HEK293 (cell line): ENCODE measurements around the gene KRTAP19-2.

Source experiments
- CTCF ChIA-PET: fragments of 350-600 bp; formaldehyde crosslinking; extraction: SDS; loops from one replicate; lab custom pipeline; 2021; ENCODE audit warnings: antibody characterized with exemption; lab: Yijun Ruan, JAX
- POLR2A ChIA-PET: fragments of 300-600 bp; formaldehyde crosslinking; extraction: SDS; loops from one replicate; lab custom pipeline; 2020; ENCODE audit warnings: antibody characterized with exemption, inconsistent platforms; lab: Yijun Ruan, JAX
- H3K27ac ChIP-seq: fragments of 200-500 bp; sonication (Bioruptor generic); 2 replicates; pipeline ENCODE4 v1.5.1; 2014; ENCODE audit warnings: low read depth, low read length, control low read depth, inconsistent platforms; ENCODE audit errors: extremely low read depth
- H3K36me3 ChIP-seq, 2 experiments: fragments of 200-500 bp in 1 of 2; sonication (Bioruptor generic) in 1 of 2; 1 replicate in 1 of 2; 2 replicates in 1 of 2; pipeline ENCODE4 v1.5.1; 2014 to 2017; ENCODE audit warnings: inconsistent platforms in 2 of 2, low read length in 2 of 2; ENCODE audit not compliant: control insufficient read depth in 2 of 2, insufficient read depth in 1 of 2
- H3K4me1 ChIP-seq: fragments of 200-500 bp; sonication (Bioruptor generic); 2 replicates; pipeline ENCODE4 v1.5.1; 2014; ENCODE audit warnings: mild to moderate bottlenecking, low read length, inconsistent platforms; ENCODE audit not compliant: control insufficient read depth, insufficient read depth
- H3K4me3 ChIP-seq: 2 replicates; pipeline ENCODE4 v1.5.1; 2011; ENCODE audit warnings: low read depth, mild to moderate bottlenecking, control low read depth, low read length, moderate library complexity
- H3K9me3 ChIP-seq: fragments of 200-500 bp; sonication (Bioruptor generic); 2 replicates; pipeline ENCODE4 v1.5.1; 2014; ENCODE audit warnings: low read depth, low read length, inconsistent platforms; ENCODE audit not compliant: control insufficient read depth, insufficient read depth
- BCL11A ChIP-seq: fragments of 450-650 bp; formaldehyde crosslinking; IDR thresholded peaks from 2 replicates; pipeline ENCODE4 v1.5.1; 2016; ENCODE audit warnings: low read depth, missing biosample characterization, missing genetic modification characterization
- KLF10 ChIP-seq: fragments of 450-650 bp; IDR thresholded peaks from 2 replicates; pipeline ENCODE4 v1.5.1; 2018; ENCODE audit warnings: missing biosample characterization, mild to moderate bottlenecking, missing genetic modification characterization
- KLF7 ChIP-seq: fragments of 450-650 bp; formaldehyde crosslinking; IDR thresholded peaks from 2 replicates; pipeline ENCODE4 v1.5.1; 2016; ENCODE audit warnings: missing biosample characterization, missing genetic modification characterization, borderline replicate concordance
- KLF9 ChIP-seq: fragments of 450-650 bp; formaldehyde crosslinking; IDR thresholded peaks from 2 replicates; pipeline ENCODE4 v1.5.1; 2016; ENCODE audit warnings: missing biosample characterization, missing genetic modification characterization, low read depth
- MEIS1 ChIP-seq: sonication (generic); formaldehyde crosslinking; IDR thresholded peaks from 2 replicates; pipeline ENCODE4 v1.8.1; 2022; ENCODE audit warnings: missing genetic modification reagents, mild to moderate bottlenecking, borderline replicate concordance
- SETDB1 ChIP-seq: IDR thresholded peaks from one replicate; pipeline ENCODE4 v1.6.1; 2017; ENCODE audit warnings: mild to moderate bottlenecking, low read length, moderate library complexity, mixed read lengths; ENCODE audit not compliant: insufficient read length
- ZBTB48 ChIP-seq: fragments of 450-650 bp; formaldehyde crosslinking; IDR thresholded peaks from 2 replicates; pipeline ENCODE4 v1.5.1; 2016; ENCODE audit warnings: missing biosample characterization, missing genetic modification characterization
- ZNF138 ChIP-seq: fragments of 450-650 bp; formaldehyde crosslinking; IDR thresholded peaks from 2 replicates; pipeline ENCODE4 v1.5.1; 2016; ENCODE audit warnings: missing biosample characterization, missing genetic modification characterization, borderline replicate concordance
- ZNF24 ChIP-seq: fragments of 450-650 bp; formaldehyde crosslinking; IDR thresholded peaks from 2 replicates; pipeline ENCODE4 v1.5.1; 2016; ENCODE audit warnings: missing biosample characterization, missing genetic modification characterization
- ZNF324 ChIP-seq: fragments of 450-650 bp; formaldehyde crosslinking; IDR thresholded peaks from 2 replicates; pipeline ENCODE4 v1.5.1; 2016; ENCODE audit warnings: missing biosample characterization, missing genetic modification characterization
- ZNF341 ChIP-seq: fragments of 450-650 bp; formaldehyde crosslinking; IDR thresholded peaks from 2 replicates; pipeline ENCODE4; 2016; ENCODE audit warnings: low read depth, missing biosample characterization, missing genetic modification characterization
- ZNF391 ChIP-seq: fragments of 450-650 bp; formaldehyde crosslinking; IDR thresholded peaks from 2 replicates; pipeline ENCODE4 v1.5.1; 2016; ENCODE audit warnings: low read depth, missing biosample characterization, missing genetic modification characterization, borderline replicate concordance
- ZNF501 ChIP-seq: fragments of 450-650 bp; formaldehyde crosslinking; IDR thresholded peaks from 2 replicates; pipeline ENCODE4 v1.5.1; 2016; ENCODE audit warnings: missing biosample characterization, missing genetic modification characterization
- ZNF510 ChIP-seq: fragments of 450-650 bp; formaldehyde crosslinking; IDR thresholded peaks from 2 replicates; pipeline ENCODE4 v1.5.1; 2018; ENCODE audit warnings: mild to moderate bottlenecking, missing genetic modification characterization, missing biosample characterization; ENCODE audit not compliant: insufficient replicate concordance
- ZNF544 ChIP-seq: fragments of 450-650 bp; formaldehyde crosslinking; IDR thresholded peaks from 2 replicates; pipeline ENCODE4 v1.5.0; 2017; ENCODE audit warnings: missing biosample characterization, missing genetic modification characterization
- ZNF629 ChIP-seq: fragments of 450-650 bp; formaldehyde crosslinking; IDR thresholded peaks from 2 replicates; pipeline ENCODE4 v1.5.1; 2017; ENCODE audit warnings: missing biosample characterization, missing genetic modification characterization
- ZNF654 ChIP-seq: fragments of 450-650 bp; formaldehyde crosslinking; IDR thresholded peaks from 2 replicates; pipeline ENCODE4 v1.5.1; 2016; ENCODE audit warnings: low read depth, missing biosample characterization, missing genetic modification characterization
- ZXDB ChIP-seq: fragments of 450-650 bp; formaldehyde crosslinking; IDR thresholded peaks from 2 replicates; pipeline ENCODE4 v1.5.1; 2016; ENCODE audit warnings: missing biosample characterization, missing genetic modification characterization
- TF ChIP-seq, protein P1 (sequence below): fragments of 450-650 bp; formaldehyde crosslinking; IDR thresholded peaks from 2 replicates; pipeline ENCODE4; 2016; ENCODE audit warnings: missing biosample characterization, missing genetic modification characterization
- TF ChIP-seq, protein P2 (sequence below): fragments of 450-650 bp; formaldehyde crosslinking; IDR thresholded peaks from 2 replicates; pipeline ENCODE4 v1.5.1; 2016; ENCODE audit warnings: missing biosample characterization, missing genetic modification characterization, low read depth
- TF ChIP-seq, protein P3 (sequence below): fragments of 450-650 bp; formaldehyde crosslinking; IDR thresholded peaks from 2 replicates; pipeline ENCODE4 v1.5.1; 2016; ENCODE audit warnings: missing biosample characterization, missing genetic modification characterization

The KRTAP19-2 gene, protein sequence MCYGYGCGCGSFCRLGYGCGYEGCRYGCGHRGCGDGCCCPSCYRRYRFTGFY

DNA sequence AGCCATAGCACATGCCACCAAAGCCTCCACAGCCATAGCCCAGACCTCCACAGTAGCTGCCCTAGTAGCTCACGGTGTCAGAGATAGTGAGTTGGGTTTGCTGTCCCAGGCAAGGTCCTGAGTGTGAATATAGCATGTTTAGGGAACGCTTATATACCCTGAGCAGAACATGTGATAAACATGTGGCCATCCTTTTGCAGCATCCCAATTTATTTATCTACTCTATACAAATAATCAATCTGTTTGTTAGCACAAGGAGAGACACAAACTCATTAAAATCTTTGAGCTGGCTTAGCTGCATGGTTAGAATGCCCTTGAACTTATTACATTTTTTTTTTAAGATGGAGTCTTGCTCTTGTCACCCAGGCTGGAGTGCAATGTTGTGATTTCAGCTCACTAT is at the start of gene KRTAP19-2:
KRTAP19-2 (minus strand) TSS at position 101 of the 400 bp plus-strand sequence; CDS start at position 13, 88 bp downstream.
- ChIA-PET CTCF (no interaction called here), POLR2A (no interaction called here)
- H3K4me3 ChIP-seq: no peak within 1 kb of the TSS
- no peak within 1 kb of the TSS for H3K27ac ChIP-seq
- no peaks in the 10 kb centered on the region for H3K36me3 ChIP-seq
- H3K4me1 ChIP-seq: no peaks in the 10 kb centered on the region
- no peaks in the 10 kb centered on the region for H3K9me3 ChIP-seq
- TF ChIP-seq ZNF391 (tag by site-specific recombination) (no peak), KLF7 (tag by site-specific recombination) (no peak), SETDB1 (no peak), BCL11A (no peak), ZNF341 (tag by site-specific recombination) (no peak), ZNF138 (tag by site-specific recombination) (no peak), MEIS1 (CRISPR knock-in tag) (no peak), ZNF324 (tag by site-specific recombination) (no peak), ZNF629 (tag by site-specific recombination) (no peak), ZNF24 (tag by site-specific recombination) (no peak), ZNF510 (tag by site-specific recombination) (no peak), KLF9 (no peak), ZXDB (tag by site-specific recombination) (no peak), KLF10 (tag by site-specific recombination) (no peak), ZNF654 (no peak)
- TF ChIP-seq, protein P1, sequence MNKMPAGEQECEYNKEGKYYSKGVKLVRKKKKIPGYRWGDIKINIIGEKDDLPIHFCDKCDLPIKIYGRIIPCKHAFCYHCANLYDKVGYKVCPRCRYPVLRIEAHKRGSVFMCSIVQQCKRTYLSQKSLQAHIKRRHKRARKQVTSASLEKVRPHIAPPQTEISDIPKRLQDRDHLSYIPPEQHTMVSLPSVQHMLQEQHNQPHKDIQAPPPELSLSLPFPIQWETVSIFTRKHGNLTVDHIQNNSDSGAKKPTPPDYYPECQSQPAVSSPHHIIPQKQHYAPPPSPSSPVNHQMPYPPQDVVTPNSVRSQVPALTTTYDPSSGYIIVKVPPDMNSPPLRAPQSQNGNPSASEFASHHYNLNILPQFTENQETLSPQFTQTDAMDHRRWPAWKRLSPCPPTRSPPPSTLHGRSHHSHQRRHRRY (tag by site-specific recombination): no peak
- TF ChIP-seq, protein P2, sequence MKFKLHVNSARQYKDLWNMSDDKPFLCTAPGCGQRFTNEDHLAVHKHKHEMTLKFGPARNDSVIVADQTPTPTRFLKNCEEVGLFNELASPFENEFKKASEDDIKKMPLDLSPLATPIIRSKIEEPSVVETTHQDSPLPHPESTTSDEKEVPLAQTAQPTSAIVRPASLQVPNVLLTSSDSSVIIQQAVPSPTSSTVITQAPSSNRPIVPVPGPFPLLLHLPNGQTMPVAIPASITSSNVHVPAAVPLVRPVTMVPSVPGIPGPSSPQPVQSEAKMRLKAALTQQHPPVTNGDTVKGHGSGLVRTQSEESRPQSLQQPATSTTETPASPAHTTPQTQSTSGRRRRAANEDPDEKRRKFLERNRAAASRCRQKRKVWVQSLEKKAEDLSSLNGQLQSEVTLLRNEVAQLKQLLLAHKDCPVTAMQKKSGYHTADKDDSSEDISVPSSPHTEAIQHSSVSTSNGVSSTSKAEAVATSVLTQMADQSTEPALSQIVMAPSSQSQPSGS (tag by site-specific recombination): no peak
- TF ChIP-seq, protein P3, sequence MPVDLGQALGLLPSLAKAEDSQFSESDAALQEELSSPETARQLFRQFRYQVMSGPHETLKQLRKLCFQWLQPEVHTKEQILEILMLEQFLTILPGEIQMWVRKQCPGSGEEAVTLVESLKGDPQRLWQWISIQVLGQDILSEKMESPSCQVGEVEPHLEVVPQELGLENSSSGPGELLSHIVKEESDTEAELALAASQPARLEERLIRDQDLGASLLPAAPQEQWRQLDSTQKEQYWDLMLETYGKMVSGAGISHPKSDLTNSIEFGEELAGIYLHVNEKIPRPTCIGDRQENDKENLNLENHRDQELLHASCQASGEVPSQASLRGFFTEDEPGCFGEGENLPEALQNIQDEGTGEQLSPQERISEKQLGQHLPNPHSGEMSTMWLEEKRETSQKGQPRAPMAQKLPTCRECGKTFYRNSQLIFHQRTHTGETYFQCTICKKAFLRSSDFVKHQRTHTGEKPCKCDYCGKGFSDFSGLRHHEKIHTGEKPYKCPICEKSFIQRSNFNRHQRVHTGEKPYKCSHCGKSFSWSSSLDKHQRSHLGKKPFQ (tag by site-specific recombination): no peak

DNA sequence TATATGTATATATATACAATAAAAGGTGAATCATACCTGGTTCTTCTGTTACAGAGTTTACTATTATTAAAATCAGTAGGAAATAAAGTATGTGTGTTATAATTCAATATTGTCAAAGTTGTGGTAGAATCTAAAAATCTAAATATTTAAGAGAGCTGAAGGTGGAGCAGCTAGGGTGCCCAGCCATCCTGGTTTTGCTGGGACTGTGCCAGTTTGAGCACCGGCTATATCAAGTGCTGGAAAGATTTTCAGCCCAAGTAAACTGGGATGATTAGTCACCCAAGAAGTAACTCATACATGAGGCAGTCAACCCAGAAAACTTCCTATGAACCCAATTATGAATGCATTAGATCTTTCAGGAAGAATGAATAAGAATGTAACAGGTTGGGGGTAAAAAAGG is 31.6 kb upstream of the KRTAP19-2 start:
- Histone ChIP-seq H3K36me3 (no peaks in the 10 kb centered on the region), H3K9me3 (no peaks in the 10 kb centered on the region; the same call in none of the 2 replicates), H3K4me1 (no peaks in the 10 kb centered on the region), H3K4me3 (no peak overlapping the region), H3K27ac (no peak overlapping the region)
- ChIA-PET POLR2A (no interaction called here), CTCF (interaction anchor here (0.7 kb wide), 1 partner anchor 14 kb away, joined by 3 read pairs; no protein-coding TSS in a partner anchor)
- TF ChIP-seq ZBTB48 (tag by site-specific recombination) (no peak), ZNF324 (tag by site-specific recombination) (no peak), ZNF501 (tag by site-specific recombination) (no peak), ZNF544 (tag by site-specific recombination) (no peak)
